Stimulated activated CD8-positive, alpha-beta memory T cell treated with anti-CD3 and anti-CD28 coated beads, Interleukin-4, amount 100 ng/mL, for 48 hours (primary cell): ENCODE data around the gene SGCD.
"Not testable (repeated sequence)": the region's sequence is repeated elsewhere in the genome, so short reads cannot be mapped to it uniquely, and the experiment has no call there.

ENCODE experiments used
- DNase-seq: peaks from one replicate; pipeline ENCODE4 v3.0.0-alpha.2; 2020

SGCD gene

DNA sequence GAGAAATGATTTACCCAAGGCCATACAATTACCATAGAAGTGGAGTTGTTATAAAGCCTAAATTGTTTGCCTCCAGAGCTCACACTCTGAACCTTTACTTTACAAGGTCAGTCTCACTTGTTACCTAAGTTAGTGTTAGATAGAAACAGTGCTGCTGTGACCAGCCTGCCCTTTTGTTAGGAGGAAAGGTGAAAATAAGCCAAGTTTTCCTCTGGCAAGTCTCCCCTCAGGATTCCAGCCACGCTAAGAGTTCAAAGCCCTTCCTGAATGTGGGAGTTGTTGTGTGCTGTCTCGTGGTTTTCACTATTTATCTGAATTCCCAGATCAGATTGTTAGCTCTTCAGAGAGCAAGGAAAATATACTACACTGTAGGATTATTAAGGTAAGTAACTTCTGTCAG, 260.0 kb downstream of the SGCD start:
- no peak for DNase-seq

DNA sequence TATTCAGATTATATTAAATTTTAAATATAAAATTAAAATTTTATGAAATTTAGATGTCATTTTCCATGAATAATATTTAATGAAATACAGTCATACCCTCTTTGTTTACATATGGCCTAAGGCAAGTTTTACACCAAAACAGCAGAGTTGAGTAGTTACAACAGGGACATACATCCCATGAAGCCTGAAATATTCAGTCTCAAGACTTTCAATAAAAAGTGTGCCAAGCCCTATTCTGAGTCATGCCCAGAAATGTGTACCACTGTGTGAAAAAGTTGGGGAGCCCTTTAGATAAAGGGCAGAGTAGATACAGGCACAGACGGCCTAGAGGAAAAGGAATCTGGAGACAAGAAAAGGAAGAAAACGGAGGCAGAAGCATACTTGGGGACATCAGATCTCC, 261.3 kb downstream of the SGCD start:
- DNase-seq, result no peak

DNA sequence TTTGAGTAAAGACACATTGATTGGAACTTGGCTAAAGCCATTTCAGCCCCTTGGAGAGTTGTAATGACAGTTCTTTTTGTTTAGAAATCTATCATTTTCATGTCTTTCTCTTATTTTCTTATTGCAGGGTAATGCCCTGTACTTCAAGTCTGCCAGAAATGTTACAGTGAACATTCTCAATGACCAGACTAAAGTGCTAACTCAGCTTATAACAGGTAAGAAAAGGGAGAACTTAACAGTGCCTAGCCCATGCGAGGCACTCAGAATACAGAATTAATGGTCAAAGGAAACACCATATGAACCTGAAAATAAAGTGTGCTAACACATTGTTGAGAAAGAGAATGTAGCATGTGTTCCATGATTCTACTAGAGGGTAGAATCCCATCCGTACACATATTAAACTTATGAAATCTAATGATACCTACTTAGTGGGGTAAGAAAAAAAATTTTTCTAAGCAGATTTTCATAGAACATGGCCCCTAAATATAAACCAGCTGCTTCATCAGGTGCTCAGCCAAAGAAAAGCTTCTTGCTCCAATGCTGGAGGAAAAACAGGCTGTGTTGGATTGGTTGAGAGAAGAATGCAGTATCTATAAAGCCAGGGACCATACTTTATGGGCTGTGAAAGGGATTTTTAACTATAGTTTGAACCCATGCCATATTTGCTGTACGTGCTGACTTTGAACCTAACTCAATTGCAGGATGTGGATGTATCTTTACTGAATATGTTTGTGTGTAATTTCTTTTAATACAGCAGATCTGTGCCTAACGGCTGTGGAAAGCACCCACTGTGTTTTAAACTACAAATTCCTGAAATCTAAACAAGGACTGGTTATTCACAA, 262.4 kb downstream of the SGCD start:
- no peak for DNase-seq

DNA sequence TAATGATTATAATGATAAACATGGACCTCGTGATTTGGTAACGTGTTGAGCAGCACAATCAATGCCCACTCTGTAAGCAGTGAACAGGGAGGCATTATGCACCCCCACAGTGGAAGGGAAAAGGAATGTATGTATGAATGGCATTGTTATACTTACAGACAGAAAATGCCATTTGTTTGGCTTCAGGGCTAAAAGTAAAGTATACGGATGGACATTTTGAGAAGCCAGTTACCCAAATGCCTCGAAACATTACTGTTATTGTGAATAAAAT, 262.9 kb downstream of the SGCD start:
- no peak for DNase-seq

DNA sequence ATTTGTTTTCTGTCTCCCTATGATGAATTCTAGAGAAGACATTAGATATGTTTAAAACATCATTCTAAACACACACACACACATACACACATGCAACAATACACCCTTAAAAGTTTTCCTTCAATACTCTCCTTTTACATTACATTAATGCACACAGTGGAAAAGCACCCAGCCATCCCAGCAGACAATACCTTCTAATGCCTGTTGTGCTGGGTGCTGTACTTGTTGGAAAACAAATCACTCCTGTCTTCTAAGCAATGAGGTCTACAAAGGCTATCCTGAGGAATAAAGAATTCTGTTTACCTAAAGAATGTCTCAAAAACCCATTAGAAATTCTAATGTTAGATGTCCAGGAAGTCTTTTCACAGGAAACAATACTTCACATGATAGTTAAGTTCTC, 264.0 kb downstream of the SGCD start:
- DNase-seq, result no peak

DNA sequence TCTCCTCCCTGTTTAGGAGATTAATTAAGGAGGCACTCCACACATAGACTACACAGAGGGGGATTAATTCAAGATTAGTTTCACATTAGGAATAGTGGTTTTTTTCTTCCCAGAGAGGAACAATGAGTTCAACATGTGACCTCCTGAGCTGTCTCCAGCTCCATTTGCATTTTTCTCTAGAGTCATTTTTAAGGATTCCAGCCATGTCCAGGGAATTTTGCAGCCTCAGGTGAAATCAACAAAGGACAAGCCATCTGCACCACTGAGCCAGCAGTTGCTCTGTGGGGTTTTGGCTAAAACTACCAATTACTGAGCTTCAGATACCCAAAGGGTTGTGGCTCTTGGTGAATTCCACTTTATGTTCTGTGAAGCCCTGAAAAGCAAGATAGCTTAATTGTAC, 264.7 kb downstream of the SGCD start:
- DNase-seq, result no peak

DNA sequence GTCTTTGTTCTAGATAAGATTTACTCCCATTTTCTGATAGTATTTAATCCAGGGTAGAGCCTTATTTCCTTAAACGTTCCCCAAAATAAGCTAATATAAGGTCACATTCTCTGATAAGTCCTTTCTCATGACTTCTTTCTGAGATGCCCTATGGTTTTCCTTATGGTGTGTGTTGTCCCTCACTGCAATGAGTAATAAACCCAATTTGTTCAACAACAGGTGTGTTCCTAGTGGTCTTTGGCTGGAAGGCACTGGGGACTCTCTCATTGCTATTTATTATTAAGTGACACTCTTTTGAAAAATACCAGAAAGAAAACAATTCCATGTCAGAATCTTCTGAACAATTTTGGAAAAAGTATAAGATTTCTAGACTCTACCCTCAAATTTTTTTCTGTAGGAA, 266.6 kb downstream of the SGCD start:
- no peak for DNase-seq

DNA sequence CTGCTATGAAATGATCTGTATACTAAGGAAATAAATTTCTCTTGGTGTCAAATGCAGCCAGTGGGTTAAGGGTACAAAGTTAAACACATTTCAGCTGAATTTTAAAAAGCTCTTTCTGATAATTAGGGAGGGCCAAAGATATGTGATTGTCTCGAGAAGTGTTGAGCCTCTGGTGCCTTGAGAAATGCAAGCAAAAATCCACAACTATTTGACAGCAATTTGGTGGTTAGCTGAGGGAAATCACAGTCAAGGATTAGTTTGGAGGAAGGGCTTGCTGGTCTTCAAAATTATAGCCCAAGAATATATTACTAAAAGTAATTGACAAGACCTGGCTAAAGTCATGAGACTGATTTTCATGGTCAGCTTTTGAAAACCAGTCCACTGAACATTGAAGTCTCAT, 267.4 kb downstream of the SGCD start:
- no peak for DNase-seq

DNA sequence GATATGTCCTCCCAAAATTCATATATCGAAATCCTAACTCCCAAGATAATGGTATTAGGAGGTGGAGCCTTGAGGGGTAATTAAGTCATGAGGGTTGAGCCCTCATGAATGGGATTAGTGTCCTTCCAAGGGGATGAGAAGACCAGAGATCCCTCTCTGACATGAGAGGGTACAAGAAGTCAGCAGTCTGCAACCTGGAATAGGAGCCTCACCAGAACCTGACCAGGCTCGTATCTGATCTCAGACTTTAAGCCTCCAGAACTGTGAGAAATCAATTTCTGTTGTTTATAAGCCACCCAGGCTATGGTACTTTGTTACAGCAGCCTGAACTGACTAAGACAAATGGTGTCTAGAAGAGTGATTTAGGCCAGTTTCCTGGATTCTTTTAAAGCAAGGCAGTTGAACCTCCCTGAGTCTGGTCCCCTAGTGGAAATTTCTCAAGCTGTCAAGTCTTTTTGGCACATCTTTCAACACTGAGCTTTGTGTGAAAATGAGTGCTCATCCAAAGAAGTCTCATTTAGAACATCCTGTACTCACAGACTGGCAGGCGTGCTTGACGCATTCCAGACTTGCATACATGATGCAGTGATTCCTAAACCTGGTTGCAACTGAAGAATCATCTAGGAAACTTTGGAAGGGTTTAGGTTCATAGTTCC, 268.3 kb downstream of the SGCD start:
- DNase-seq, result no peak

DNA sequence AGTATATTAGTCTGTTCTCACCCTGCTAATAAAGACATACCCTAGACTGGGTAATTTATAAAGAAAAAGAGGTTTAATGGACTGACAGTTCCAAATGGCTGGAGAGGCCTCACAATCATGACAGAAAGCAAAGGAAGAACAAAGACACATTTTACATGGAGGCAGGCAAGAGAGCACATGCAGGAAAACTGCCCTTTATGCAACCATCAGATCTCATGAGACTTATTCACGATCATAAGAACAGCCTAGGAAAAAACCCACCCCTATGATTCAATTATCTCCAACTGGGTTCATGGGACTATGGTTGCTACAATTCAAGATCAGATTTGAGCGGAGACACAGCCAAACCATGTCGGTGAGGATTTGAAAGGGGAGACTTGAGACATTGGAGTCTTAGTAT, 270.3 kb downstream of the SGCD start:
- DNase-seq, result no peak

DNA sequence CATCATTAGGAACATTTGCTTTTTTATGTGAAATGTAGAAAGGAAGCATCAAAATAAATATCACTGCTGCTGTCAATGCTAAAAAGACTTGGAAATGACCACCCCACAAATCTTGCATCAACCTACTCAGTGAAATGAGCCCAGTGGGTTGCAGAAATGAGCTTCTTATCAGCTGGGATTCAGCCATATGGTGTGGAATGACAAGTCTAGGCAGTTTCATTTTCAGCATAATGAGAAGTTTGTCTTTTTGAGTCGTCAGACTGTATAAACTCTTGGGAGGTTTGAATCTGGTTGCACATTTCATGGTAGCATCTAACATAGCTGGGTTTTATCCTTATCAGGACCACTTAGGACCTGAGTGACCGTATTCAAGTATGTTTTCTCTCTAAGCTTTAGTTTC, 272.0 kb downstream of the SGCD start:
- no peak for DNase-seq

DNA sequence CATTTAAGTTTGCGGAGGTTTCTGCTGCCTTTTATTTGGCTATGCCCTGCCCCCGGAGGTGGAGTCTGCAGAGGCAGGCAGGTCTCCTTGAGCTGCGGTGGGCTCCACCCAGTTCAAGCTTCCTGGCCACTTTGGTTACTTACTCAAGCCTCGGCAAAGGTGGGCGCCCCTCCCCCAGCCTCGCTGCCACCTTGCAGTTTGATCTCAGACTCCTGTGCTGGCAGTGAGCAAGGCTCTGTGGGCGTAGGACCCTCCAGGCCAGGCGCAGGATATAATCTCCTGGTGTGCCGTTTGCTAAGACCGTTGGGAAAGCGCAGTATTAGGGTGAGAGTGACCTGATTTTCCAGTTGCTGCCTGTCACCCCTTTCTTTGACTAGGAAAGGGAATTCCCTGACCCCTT, 283.6 kb downstream of the SGCD start:
- not testable (repeated sequence) for DNase-seq

DNA sequence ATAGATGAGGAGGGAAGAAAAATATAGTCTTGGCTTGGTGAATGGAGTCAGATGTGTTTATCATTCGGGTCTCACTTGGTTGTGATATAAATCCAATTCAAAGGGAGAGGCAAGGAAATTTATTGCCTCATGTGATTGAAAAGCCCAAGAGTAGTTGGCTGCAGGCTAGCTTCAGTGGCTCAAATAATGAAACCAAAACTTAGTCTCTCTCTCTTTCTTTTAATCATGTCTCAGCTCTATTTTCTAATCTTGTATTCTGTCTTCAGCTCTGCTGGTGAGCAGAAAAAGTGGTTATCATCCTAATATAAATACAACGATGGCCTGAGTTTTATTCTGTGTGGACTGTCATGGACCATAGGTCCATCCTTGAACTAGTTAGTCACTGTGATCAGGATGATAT, 288.9 kb downstream of the SGCD start:
- DNase-seq, result no peak

DNA sequence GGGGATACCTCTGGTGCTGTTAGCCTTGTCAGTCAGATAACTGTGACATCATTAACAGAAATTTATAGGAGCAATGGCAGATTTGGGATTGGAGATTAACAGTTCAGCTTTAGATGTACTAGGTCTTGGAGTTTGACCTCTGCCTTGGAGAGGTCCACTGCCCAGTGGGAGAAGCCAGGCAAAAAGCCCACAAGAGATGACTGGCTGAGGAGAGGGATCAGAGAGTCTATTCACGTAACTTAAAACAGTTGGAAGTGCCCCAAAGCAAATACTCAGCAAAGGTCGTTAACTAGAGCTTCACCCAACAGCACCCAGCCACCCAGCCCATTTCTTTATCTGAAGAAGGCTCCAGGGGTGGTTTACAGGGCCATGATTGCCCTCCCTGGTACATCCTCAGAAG, 290.5 kb downstream of the SGCD start:
- no peak for DNase-seq

DNA sequence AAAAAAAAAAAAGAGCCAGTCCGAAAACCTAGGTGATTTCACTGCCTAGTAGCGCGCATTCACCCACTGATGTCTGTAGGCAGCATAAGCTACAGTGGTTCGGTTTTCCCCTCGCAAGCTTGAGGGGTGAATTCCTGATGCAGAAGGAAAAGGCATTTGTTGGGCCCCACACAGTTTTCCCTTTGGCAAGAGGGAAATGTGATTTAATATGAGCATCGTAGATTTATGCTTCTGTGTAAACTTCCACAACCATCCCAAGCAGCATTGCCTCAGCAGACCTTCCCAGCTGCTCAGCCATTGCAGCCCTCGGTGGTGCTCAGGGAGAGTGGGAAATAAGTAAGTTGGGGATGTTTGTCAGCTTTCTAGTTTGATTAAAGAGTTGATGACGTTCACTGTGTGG, 291.6 kb downstream of the SGCD start:
- no peak for DNase-seq

DNA sequence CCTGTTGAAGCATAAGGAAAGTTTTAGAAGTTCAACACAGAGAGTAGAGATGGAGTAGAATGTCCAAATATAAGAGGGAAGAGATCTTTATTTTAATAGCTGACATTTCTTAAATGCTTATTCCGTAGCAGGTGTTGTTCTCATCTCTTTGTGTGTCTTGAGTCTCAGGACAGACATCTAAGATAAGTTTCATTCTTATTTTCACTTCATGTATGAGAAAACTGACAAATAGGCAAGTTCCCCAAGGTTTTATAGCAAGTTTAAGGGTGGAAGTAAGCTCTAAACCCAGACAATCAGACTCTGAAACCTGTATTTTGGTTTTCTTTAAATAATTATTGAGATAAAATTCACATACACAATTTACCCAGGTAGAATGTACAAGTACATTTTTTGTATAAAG, 294.8 kb downstream of the SGCD start:
- no peak for DNase-seq

DNA sequence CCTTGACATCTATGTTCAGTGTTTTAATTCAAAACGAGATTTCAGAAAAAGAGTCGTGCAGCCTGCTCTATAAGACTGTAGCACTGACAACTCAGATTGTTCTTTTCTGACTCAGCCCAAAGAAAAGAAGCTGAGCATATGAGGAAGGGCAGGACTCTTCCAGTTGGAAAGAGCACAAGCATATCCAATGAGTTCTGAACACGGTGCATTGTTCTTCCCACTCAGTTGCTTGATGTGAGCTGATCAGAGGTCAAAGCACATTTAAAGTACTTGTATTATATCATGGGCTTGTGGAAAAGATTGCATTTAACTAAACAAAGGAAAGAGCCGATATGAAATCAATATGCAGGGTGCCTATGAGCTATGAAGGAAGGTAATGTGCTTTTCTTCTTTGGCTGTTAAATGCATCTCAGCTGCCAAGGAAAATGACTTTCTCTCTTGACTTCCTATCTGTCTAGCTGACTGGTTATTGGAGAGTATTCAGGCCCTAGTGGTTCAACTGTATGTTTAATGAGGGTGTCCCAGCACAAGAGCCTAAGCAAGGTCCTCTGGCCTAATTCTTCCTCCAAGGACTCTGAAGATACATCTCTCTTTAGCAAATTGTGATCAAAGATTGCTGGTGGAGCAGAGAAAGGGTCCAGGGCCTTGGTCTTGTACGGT, 296.5 kb downstream of the SGCD start:
- DNase-seq, result no peak

DNA sequence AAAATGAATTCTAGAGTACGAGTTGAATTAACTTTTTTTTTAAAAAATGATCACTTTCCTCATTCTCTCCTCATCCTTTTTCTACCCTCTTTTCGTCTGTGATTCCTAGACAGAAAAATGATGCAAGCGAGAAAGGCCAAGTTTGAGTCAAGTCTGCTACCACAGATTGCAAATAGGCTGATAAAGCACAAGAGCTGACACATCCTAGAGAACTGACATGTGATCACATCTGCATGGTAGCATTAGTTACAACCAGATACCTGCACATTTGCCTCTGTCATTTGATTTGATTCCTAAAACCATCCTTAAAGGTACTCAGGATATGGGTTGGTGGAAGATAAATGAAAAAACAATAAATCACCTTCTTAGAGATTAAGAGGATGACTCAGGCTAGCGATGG, 297.7 kb downstream of the SGCD start:
- DNase-seq, result no peak

DNA sequence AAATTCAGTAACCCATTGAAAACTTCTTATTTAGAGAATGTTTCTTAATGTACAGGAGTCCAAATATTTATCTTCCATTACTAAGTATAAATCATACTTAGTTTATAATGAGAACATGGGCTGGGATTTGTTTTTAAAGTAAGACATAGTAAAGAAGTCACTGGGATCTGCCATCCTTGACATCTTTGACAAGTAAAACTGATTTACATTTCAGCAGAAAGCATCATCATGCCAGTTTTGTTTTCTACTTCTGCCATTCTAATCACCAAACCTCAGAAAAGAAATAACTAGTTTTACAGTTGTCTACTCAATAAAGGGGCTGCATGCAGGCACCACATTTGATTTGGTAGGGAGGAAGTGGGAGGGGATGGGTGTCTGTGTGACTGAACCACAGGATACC, 301.5 kb downstream of the SGCD start:
- DNase-seq, result no peak

DNA sequence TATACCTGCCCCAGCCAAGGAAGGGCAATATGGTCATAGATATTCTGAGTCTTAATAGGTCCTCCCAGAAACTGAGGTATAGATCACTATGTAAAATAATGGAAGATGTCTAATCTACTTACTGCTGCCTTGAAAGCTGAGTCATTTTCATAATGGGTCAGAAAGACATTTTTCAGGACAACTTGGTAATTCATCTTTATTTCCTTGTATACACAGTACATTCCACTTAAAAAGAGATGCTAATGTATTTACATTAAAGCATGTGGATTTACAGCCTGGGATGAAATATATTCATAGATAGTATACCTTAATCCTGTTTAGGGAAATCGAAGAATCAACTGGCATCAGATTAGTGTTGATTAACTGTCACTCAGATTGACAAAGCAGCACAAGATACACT, 304.0 kb downstream of the SGCD start:
- DNase-seq, result no peak

DNA sequence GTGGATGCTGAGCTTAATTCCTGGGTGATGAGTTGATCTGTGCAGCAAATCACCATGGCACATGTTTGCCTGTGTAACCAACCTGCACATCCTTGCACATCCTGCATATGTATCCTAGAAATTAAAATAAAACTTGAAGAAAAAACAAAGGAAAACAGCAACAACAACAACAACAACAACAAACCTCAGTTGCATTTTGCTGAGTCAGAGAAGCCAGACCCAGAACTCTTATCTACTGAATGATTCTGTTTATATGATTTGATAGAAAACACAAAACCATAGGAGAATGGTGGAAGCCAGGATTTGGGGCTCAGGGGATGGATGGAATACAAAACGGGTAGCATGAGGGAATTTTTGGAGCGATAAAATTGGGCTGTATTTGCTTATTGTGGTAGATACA, 307.3 kb downstream of the SGCD start:
- no peak for DNase-seq

DNA sequence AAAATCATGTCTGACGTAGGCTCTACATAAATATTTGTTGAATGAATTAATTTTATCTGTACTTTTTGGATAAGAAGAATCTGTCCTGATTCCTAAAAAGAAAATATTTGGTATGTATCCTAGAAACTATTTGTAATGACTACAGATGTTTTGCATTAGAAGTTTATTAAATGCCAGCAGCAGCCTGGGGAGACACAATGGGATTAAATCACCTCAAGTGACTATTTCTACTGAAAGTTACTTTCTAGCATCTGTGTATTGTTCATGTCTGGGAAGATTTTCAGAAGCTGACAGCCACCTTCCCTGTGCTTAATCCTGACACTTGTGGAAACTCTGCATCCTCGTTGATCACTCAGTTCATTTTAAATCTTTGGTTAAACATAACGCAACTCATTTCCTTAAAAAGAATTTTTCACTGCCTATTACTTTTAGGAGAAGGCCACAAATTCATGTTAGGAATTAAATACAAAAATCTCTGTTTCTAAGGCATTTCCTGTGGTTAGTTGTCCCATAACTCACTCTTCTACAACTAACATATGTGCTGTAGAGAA, 313.8 kb downstream of the SGCD start:
- DNase-seq, result no peak

DNA sequence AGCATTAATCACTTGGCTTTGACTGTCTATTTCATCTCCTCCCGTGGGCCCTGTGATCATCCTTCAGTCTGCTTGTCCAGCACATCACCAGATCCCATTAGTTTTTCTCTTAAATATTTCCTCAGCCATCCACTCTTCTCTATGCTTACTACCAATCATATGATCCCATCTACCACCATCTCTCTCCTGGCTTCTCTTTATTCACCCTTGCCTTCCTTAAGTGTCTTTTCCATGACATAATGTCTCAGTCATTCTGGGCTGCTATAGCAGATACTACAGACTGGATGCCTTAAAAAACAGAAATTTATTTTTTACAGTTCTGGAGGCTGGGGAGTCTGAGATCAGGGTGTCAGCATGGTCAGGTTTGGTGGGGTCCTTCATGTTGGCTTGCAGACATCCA, 314.7 kb downstream of the SGCD start:
- no peak for DNase-seq

DNA sequence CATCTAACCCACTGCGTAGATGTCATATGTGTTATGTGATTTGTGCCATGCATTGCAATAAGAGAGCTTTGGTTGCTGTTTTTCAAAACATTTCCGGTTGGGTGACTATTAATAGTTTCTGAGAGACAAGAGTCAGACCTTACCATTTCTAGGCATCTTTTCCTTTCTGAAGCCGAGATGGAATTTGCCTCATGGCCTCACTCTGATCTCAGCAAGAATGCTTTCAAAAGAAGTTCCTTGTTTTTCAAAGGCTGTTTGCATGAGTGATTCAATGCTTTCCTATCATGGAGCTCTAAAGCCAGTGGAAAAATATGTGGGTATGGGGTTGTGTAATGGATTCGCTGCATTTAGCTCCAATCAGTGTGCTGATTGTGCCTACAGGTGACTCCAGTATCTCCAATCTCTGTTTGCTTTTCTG, 320.1 kb downstream of the SGCD start:
- DNase-seq, result no peak
